WTC11 (cell line): Measurements from ENCODE around the gene ARHGAP8. TPM values are rescaled to one million over a fixed set of nuclear protein-coding genes. Genes with fewer than 3 reads are reported as not detected.

Source experiments
- ATAC-seq: fragments of 200-7000 bp; cut with Tn5 transposase; 2 replicates; pipeline ENCODE4 v1.10.0; 2021; ENCODE audit warnings: mild to moderate bottlenecking, moderate library complexity
- CTCF ChIA-PET: fragments of 300-600 bp; sonication (Branson Sonifier 250); formaldehyde crosslinking; loops from one replicate; lab custom pipeline; 2021; ENCODE audit warnings: antibody characterized with exemption; lab: Charles Lee
- POLR2A ChIA-PET: fragments of 350-600 bp; sonication (Branson Sonifier 250); formaldehyde crosslinking; loops from one replicate; lab custom pipeline; 2021; ENCODE audit warnings: antibody characterized with exemption; lab: Charles Lee
- DNase-seq: peaks from one replicate; pipeline ENCODE4 v3.0.0; 2021; ENCODE audit warnings: low spot score
- H3K27ac Mint-ChIP-seq: 2 replicates; pipeline ENCODE4 v1.8.0; 2021; ENCODE audit warnings: mixed read lengths
- H3K27me3 Mint-ChIP-seq: 2 replicates; pipeline ENCODE4 v1.8.0; 2021; ENCODE audit warnings: low read depth, mild to moderate bottlenecking, moderate library complexity, mixed read lengths
- H3K36me3 Mint-ChIP-seq: 2 replicates; pipeline ENCODE4 v1.8.0; 2021; ENCODE audit warnings: mixed read lengths
- H3K4me1 Mint-ChIP-seq: 2 replicates; pipeline ENCODE4 v1.8.0; 2022; ENCODE audit warnings: mixed read lengths
- H3K4me3 Mint-ChIP-seq: 2 replicates; pipeline ENCODE4 v1.8.0; 2021; ENCODE audit warnings: mild to moderate bottlenecking, moderate library complexity, mixed read lengths
- H3K9me3 Mint-ChIP-seq: 2 replicates; pipeline ENCODE4 v1.8.0; 2021; ENCODE audit warnings: mixed read lengths
- ARID4B ChIP-seq: sonication (generic); formaldehyde crosslinking; IDR thresholded peaks from 2 replicates; pipeline ENCODE4 v1.8.0; 2023; ENCODE audit warnings: missing genetic modification reagents, mild to moderate bottlenecking, borderline replicate concordance
- ERG ChIP-seq: fragments of 250-450 bp; sonication (Bioruptor Pico); IDR thresholded peaks from 2 replicates; pipeline ENCODE4 v1.8.0; 2021; ENCODE audit warnings: mild to moderate bottlenecking
- HMGXB4 ChIP-seq: sonication (generic); formaldehyde crosslinking; IDR thresholded peaks from 2 replicates; pipeline ENCODE4 v1.8.1; 2023; ENCODE audit warnings: mild to moderate bottlenecking, moderate library complexity, missing genetic modification reagents
- NR1H2 ChIP-seq: sonication (generic); formaldehyde crosslinking; IDR thresholded peaks from 2 replicates; pipeline ENCODE4 v1.9.0; 2021; ENCODE audit warnings: mild to moderate bottlenecking, moderate library complexity, missing genetic modification reagents
- TEAD1 ChIP-seq: sonication (generic); formaldehyde crosslinking; IDR thresholded peaks from 2 replicates; pipeline ENCODE4 v1.8.0; 2022; ENCODE audit warnings: mild to moderate bottlenecking, missing genetic modification reagents
- USF1 ChIP-seq: sonication (generic); formaldehyde crosslinking; IDR thresholded peaks from 2 replicates; pipeline ENCODE4 v1.8.0; 2022; ENCODE audit warnings: mild to moderate bottlenecking, missing genetic modification reagents
- ZNF281 ChIP-seq: sonication (generic); formaldehyde crosslinking; IDR thresholded peaks from 2 replicates; pipeline ENCODE4 v1.8.0; 2023; ENCODE audit warnings: mild to moderate bottlenecking, missing genetic modification reagents
- ZNF396 ChIP-seq: fragments of 250-450 bp; sonication (Bioruptor Pico); IDR thresholded peaks from 2 replicates; pipeline ENCODE4 v1.8.0; 2021; ENCODE audit warnings: mild to moderate bottlenecking, moderate library complexity, borderline replicate concordance
- ZSCAN18 ChIP-seq: fragments of 250-450 bp; sonication (Bioruptor Pico); IDR thresholded peaks from 2 replicates; pipeline ENCODE4 v2.1.2; 2022; ENCODE audit warnings: mild to moderate bottlenecking, moderate library complexity
- total RNA-seq: library from RNA; stranded (reverse); gene quantifications from 3 replicates; pipeline ENCODE4 v1.2.3, GENCODE V29; 2021

ARHGAP8 gene
- total RNA-seq, 1 experiment from 2014 or later, result 61.4 TPM

GRCh38 chr22:44704159-44705021 is 48.0 kb upstream of the ARHGAP8 start (continued):
- TF ChIP-seq ARID4B (CRISPR knock-in tag) (no peak), ZNF396 (CRISPR knock-in tag) (no peak), NR1H2 (no peak), HMGXB4 (CRISPR knock-in tag) (no peak), ZSCAN18 (no peak), ERG (CRISPR knock-in tag) (no peak), TEAD1 (CRISPR knock-in tag) (no peak), ZNF281 (CRISPR knock-in tag) (no peak)
- TF ChIP-seq, all 79 proteins: peak for 0

- DNase-seq (no peak), ATAC-seq (no peak)
- ChIA-PET POLR2A (no interaction called here), CTCF (interaction anchor here (6.5 kb wide), 1 partner anchor 20 kb away, joined by 24 read pairs; no protein-coding TSS in a partner anchor)
- H3K9me3 Mint-ChIP-seq, result no peaks in the 10 kb centered on the region
- TF ChIP-seq USF1 (CRISPR knock-in tag), result no peak
- peaks cover 16% of the 10 kb centered on the region for H3K4me1 Mint-ChIP-seq
- peaks cover 33% of the 10 kb centered on the region for H3K27me3 Mint-ChIP-seq
- H3K27ac Mint-ChIP-seq, result no peak overlapping the region
- no peak overlapping the region for H3K4me3 Mint-ChIP-seq
- H3K36me3 Mint-ChIP-seq, result no peaks in the 10 kb centered on the region
Observed at GRCh38 chr22:44705022-44705297, 47.4 kb upstream of the ARHGAP8 start.
